Hematopoietic multipotent progenitor cell treated with erythropoietin and hydrocortisone succinate and interleukin-3 and kit ligand, for 17 days (in vitro differentiated cells): Measurements from ENCODE around the gene CAPN15.
"Not testable (repeated sequence)": the region's sequence is repeated elsewhere in the genome, so short reads cannot be mapped to it uniquely, and the experiment has no call there.

Experiments
- DNase-seq: peaks from one replicate; pipeline ENCODE4 v3.0.0-alpha.2; 2015; ENCODE audit warnings: low spot score

CAPN15 gene

GRCh38 chr16:592518-593306, 65.2 kb downstream of the CAPN15 start:
- DNase-seq = no peak

- no peak for DNase-seq
Measured at GRCh38 chr16:593406-593805, 65.9 kb downstream of the CAPN15 start.

DNA sequence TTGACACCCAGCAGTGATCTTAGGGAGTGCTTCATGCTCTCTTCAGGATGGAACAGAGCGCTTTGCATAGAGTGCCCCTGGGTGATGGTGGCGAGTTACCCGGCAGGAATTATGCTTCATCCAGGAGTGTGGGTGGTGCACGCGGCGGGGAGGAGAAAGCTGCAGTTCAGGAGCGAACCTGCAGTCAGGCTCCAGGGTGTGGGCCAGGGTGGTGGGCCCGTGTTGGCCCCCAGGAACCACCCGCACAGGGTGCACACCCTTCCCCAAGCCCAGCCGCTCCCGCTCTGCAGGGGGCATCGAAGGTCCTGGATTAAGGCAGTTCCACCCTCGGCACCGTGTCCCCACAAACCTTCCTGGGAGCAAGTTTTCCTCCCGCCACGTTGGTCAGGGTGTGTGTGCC, 66.3 kb downstream of the CAPN15 start:
- no peak for DNase-seq

- DNase-seq = no peak
Measured at GRCh38 chr16:595094-595528, 67.6 kb downstream of the CAPN15 start.

- no peak for DNase-seq
Measured at GRCh38 chr16:595942-596735, 68.6 kb downstream of the CAPN15 start.

- no peak for DNase-seq
Measured at GRCh38 chr16:596736-597060, 69.2 kb downstream of the CAPN15 start.

GRCh38 chr16:597655-598054, 70.1 kb downstream of the CAPN15 start:
- not testable (repeated sequence) for DNase-seq

DNA sequence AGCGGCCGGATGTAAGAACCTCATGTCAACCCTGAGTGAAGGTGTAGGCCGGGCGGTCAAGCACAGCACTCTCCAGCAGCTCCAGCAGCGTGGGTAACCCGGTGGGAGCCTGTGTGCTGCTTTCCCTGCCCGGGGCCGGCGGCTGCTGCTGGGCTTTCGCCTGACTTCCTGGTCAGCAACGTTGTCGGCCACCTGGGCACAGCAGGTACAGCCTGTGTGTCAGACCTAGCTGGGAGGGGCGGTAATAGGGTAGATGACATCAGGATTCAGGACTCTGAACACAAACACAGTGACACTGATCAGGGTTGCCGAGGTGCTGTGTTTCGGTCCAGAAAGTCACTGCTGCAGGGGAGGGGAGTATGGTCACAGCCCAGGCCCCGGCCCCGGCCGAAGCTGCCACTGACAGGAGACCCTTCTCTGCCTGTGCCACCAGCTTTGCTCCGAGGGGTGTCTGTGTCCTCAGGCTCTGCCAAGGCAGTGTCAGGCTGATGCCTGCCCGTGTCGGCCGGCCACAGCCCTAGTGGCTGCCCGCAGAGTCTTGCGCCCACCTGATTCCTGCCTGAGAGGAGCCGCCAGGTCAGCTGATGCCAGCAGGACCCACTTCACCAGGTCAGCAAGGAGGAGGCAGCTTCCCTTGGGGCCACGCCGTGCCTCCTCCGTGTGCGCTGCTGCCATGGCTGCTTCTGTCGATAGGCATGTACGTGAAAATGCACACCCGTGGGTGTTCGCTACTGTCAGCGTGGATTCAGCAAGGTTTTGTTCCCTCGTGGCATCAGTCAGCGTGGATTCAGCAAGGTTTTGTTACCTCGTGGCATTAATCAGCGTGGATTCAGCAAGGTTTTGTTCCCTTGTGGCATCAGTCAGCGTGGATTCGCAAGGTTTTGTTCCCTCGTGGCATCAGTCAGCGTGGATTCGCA, 71.6 kb downstream of the CAPN15 start:
- no peak for DNase-seq

GRCh38 chr16:600781-601180, 73.3 kb downstream of the CAPN15 start:
- DNase-seq = no peak

DNA sequence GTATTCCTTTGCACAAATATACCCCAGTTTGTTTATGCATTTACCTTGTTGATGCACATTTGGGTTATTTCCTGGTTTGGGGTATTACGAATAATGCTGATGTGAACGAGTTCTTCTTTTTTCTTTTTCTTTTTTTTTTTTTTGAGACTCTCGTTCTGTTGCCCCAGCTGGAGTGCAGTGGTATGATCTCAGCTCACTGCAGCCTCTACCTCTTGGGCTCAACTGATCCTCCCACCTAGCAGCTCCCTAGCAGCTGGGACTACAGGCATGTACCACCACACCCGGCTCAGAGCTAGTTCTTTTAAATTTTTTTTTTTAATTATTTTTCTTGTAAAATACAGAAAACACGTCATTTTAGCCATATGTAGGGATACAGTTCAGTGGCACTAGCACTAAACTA, 76.4 kb downstream of the CAPN15 start:
- no peak for DNase-seq
